Measurements from ENCODE around the gene KIAA1614.

The KIAA1614 gene

GRCh38 chr1:180939073-180939710 is 26.5 kb downstream of the KIAA1614 start:
- Histone ChIP-seq H3K36me3 (0 out of 2 replicates have a peak, but pooled peaks cover 3% of the 10 kb centered on the region), H3K9ac (no peak overlapping the region), H3K4me1 (peaks cover 73% of the 10 kb centered on the region), H4K20me1 (no peaks in the 10 kb centered on the region), H3K9me3 (no peaks in the 10 kb centered on the region), H3K27ac (0 out of 2 replicates have a peak overlapping the region, but pooled peaks have one; percentile 2), H3K27me3 (no peaks in the 10 kb centered on the region), H3K4me2 (peak overlapping the region; percentile 92), H3K4me3 (no peak overlapping the region)
- TF ChIP-seq Cebpa-rat (IDR thresholded peaks at IDR 0.05) = no peak

GRCh38 chr1:180939711-180940103 is 27.0 kb downstream of the KIAA1614 start:
- Histone ChIP-seq H3K36me3 (0 out of 2 replicates have a peak, but pooled peaks cover 3% of the 10 kb centered on the region), H3K9ac (no peak overlapping the region), H3K9me3 (no peaks in the 10 kb centered on the region), H3K4me2 (peak overlapping the region; percentile 92), H3K4me1 (peaks cover 73% of the 10 kb centered on the region), H3K27me3 (no peaks in the 10 kb centered on the region), H4K20me1 (no peaks in the 10 kb centered on the region), H3K4me3 (no peak overlapping the region), H3K27ac (0 out of 2 replicates have a peak overlapping the region, but pooled peaks have one; percentile 2)
- TF ChIP-seq Cebpa-rat (IDR thresholded peaks at IDR 0.05) = no peak

- Histone ChIP-seq H3K9me3 (no peaks in the 10 kb centered on the region), H3K27me3 (no peaks in the 10 kb centered on the region), H3K27ac (no peak overlapping the region), H3K4me1 (peaks cover 73% of the 10 kb centered on the region), H3K36me3 (0 out of 2 replicates have a peak, but pooled peaks cover 3% of the 10 kb centered on the region), H3K4me2 (peak overlapping the region; percentile 92), H4K20me1 (no peaks in the 10 kb centered on the region), H3K9ac (no peak overlapping the region), H3K4me3 (no peak overlapping the region)
- no peak for TF ChIP-seq Cebpa-rat (IDR thresholded peaks at IDR 0.05)
Measured at GRCh38 chr1:180940445-180940844, 27.7 kb downstream of the KIAA1614 start.

- Histone ChIP-seq H3K36me3 (0 out of 2 replicates have a peak, but pooled peaks cover 3% of the 10 kb centered on the region), H3K4me2 (no peak overlapping the region), H3K9me3 (no peaks in the 10 kb centered on the region; the same call in 1 of the 2 replicates), H3K27ac (0 out of 2 replicates have a peak overlapping the region, but pooled peaks have one; percentile 26), H4K20me1 (no peaks in the 10 kb centered on the region), H3K27me3 (no peaks in the 10 kb centered on the region), H3K4me1 (peaks cover 73% of the 10 kb centered on the region), H3K9ac (no peak overlapping the region), H3K4me3 (no peak overlapping the region)
- TF ChIP-seq Cebpa-rat (IDR thresholded peaks at IDR 0.05) = no peak
Measured at GRCh38 chr1:180941518-180942275, 29.0 kb downstream of the KIAA1614 start.

- Histone ChIP-seq H3K4me3 (no peak overlapping the region), H3K4me1 (peaks cover 54% of the 10 kb centered on the region), H3K4me2 (peak overlapping the region; percentile 84), H3K9me3 (peaks cover 19% of the 10 kb centered on the region), H3K27ac (peak overlapping the region; percentile 61), H3K9ac (no peak overlapping the region), H4K20me1 (no peaks in the 10 kb centered on the region), H3K27me3 (no peaks in the 10 kb centered on the region), H3K36me3 (peaks cover 25% of the 10 kb centered on the region)
- TF ChIP-seq Cebpa-rat (IDR thresholded peaks at IDR 0.05) = no peak
Measured at GRCh38 chr1:180945151-180945550, 32.5 kb downstream of the KIAA1614 start.

- Histone ChIP-seq H3K9me3 (peaks cover 19% of the 10 kb centered on the region), H3K9ac (no peak overlapping the region), H3K36me3 (peaks cover 29% of the 10 kb centered on the region), H3K4me3 (no peak overlapping the region), H3K27me3 (no peaks in the 10 kb centered on the region), H3K4me2 (peak overlapping the region; percentile 84), H3K27ac (peak overlapping the region; percentile 61), H3K4me1 (peaks cover 50% of the 10 kb centered on the region), H4K20me1 (no peaks in the 10 kb centered on the region)
- TF ChIP-seq Cebpa-rat (IDR thresholded peaks at IDR 0.05) = no peak
Measured at GRCh38 chr1:180945551-180945950, 32.9 kb downstream of the KIAA1614 start.

GRCh38 chr1:180946056-180946455 is 33.4 kb downstream of the KIAA1614 start:
- peak overlapping the region; percentile 84 for H3K4me2 ChIP-seq
- H3K4me3 ChIP-seq = no peak overlapping the region; the same call in 1 of the 2 replicates
- H3K27ac ChIP-seq = peak overlapping the region; percentile 61
- no peaks in the 10 kb centered on the region for H4K20me1 ChIP-seq
- peaks cover 19% of the 10 kb centered on the region for H3K9me3 ChIP-seq
- H3K36me3 ChIP-seq = peaks cover 32% of the 10 kb centered on the region
- no peaks in the 10 kb centered on the region for H3K27me3 ChIP-seq
- no peak for TF ChIP-seq Cebpa-rat (IDR thresholded peaks at IDR 0.05)
- peaks cover 48% of the 10 kb centered on the region for H3K4me1 ChIP-seq
- no peak overlapping the region; the same call in 1 of the 2 replicates for H3K9ac ChIP-seq

- Histone ChIP-seq H4K20me1 (no peaks in the 10 kb centered on the region), H3K36me3 (peaks cover 30% of the 10 kb centered on the region), H3K4me2 (peak overlapping the region; percentile 84), H3K4me3 (no peak overlapping the region; the same call in 1 of the 2 replicates), H3K9me3 (peaks cover 19% of the 10 kb centered on the region), H3K27me3 (no peaks in the 10 kb centered on the region), H3K9ac (no peak overlapping the region; the same call in 1 of the 2 replicates), H3K27ac (peak overlapping the region; percentile 61), H3K4me1 (peaks cover 42% of the 10 kb centered on the region)
- TF ChIP-seq Cebpa-rat (IDR thresholded peaks at IDR 0.05) = no peak
Measured at GRCh38 chr1:180946541-180947498, 34.1 kb downstream of the KIAA1614 start.

GRCh38 chr1:180947499-180947885 is 34.8 kb downstream of the KIAA1614 start:
- H3K27ac ChIP-seq = peak overlapping the region; percentile 61
- no peak for TF ChIP-seq Cebpa-rat (IDR thresholded peaks at IDR 0.05)
- H3K9ac ChIP-seq = no peak overlapping the region; the same call in 1 of the 2 replicates
- peaks cover 19% of the 10 kb centered on the region for H3K9me3 ChIP-seq
- H3K36me3 ChIP-seq = peaks cover 30% of the 10 kb centered on the region
- H3K4me2 ChIP-seq = peak overlapping the region; percentile 84
- peaks cover 2% of the 10 kb centered on the region for H4K20me1 ChIP-seq
- H3K27me3 ChIP-seq = peaks cover 5% of the 10 kb centered on the region
- H3K4me1 ChIP-seq = peaks cover 43% of the 10 kb centered on the region
- no peak overlapping the region for H3K4me3 ChIP-seq
